K562 (cell line): Measurements from ENCODE around the gene G6PD. TPM values are rescaled to one million over a fixed set of nuclear protein-coding genes. Genes with fewer than 3 reads are reported as not detected.

Experiments used
- CHD4 ChIP-seq: fragments of 200-600 bp; sonication (generic); IDR thresholded peaks from 3 replicates; pipeline ENCODE4 v1.6.1; 2012; ENCODE audit warnings: low read depth, mild to moderate bottlenecking, mixed read lengths, low read length, inconsistent platforms; ENCODE audit not compliant: insufficient read depth, insufficient replicate concordance, poor library complexity, severe bottlenecking
- ILF3 ChIP-seq: fragments of 450-650 bp; IDR thresholded peaks from 2 replicates; pipeline ENCODE4 v1.6.1; 2018; ENCODE audit warnings: antibody characterized with exemption, mild to moderate bottlenecking, moderate library complexity, borderline replicate concordance
- KDM2B ChIP-seq: fragments of 250-450 bp; sonication (Bioruptor Pico); IDR thresholded peaks from 2 replicates; pipeline ENCODE4 v1.8.0; 2021; ENCODE audit warnings: mild to moderate bottlenecking, moderate library complexity
- KDM5B ChIP-seq: fragments of 200-600 bp; sonication (generic); IDR thresholded peaks from 2 replicates; pipeline ENCODE4 v1.6.1; 2012; ENCODE audit warnings: low read depth, mild to moderate bottlenecking, moderate library complexity, low read length, control low read depth, inconsistent platforms; ENCODE audit not compliant: insufficient replicate concordance
- POLR2H ChIP-seq: IDR thresholded peaks from 2 replicates; pipeline ENCODE4 v1.6.1; 2016; ENCODE audit warnings: missing genetic modification characterization, low read depth, mild to moderate bottlenecking, control low read depth, missing compliant biosample characterization, moderate library complexity
- TAF7 ChIP-seq: fragments of 450-650 bp; IDR thresholded peaks from 2 replicates; pipeline ENCODE4 v1.6.1; 2016; ENCODE audit warnings: missing genetic modification characterization, missing compliant biosample characterization
- ZNF174 ChIP-seq: fragments of 250-450 bp; sonication (Bioruptor Pico); IDR thresholded peaks from 2 replicates; pipeline ENCODE4 v1.4.0; 2020; ENCODE audit warnings: mild to moderate bottlenecking
- ZNF384 ChIP-seq: IDR thresholded peaks from 2 replicates; pipeline ENCODE4 v1.6.1; 2012; ENCODE audit warnings: low read depth, low read length, improper control_type of control experiment
- ZNF699 ChIP-seq: fragments of 250-450 bp; sonication (Bioruptor Pico); IDR thresholded peaks from 2 replicates; pipeline ENCODE4 v1.8.0; 2021; ENCODE audit warnings: mild to moderate bottlenecking, moderate library complexity; ENCODE audit not compliant: insufficient replicate concordance
- polyA plus RNA-seq, 8 experiments: library from polyadenylated mRNA; depleted of rRNA in 4 of 8; stranded (reverse) in 5 of 8; unstranded in 3 of 8; fragments of >200 nt; fragmentation: Nextera tagmentation in 2 of 8; fragmentation: Illumina TruSeq in 1 of 8; extraction: Ambion mirVana in 2 of 8; extraction: Trizol in 1 of 8; gene quantifications; 2 replicates each; pipeline versions ENCODE4 v1.2.1 to v1.2.3, GENCODE V29; 2011 to 2014; ENCODE audit warnings: inconsistent platforms in 1 of 8, missing spikeins in 1 of 8
- total RNA-seq, 7 experiments: library from RNA; depleted of rRNA in 6 of 7; stranded (reverse); fragments of >200 nt in 6 of 7; fragmentation: Illumina TruSeq in 2 of 7; extraction: Trizol in 2 of 7; gene quantifications; 2 replicates each; pipeline versions ENCODE4 v1.2.1 to v1.2.3, GENCODE V29; 2011 to 2021; ENCODE audit warnings: low replicate concordance in 1 of 7
- TF ChIP-seq, protein P1 (sequence below), 2 experiments: fragments of 450-650 bp; IDR thresholded peaks; 2 replicates each; pipeline ENCODE4 v1.6.1; 2018; ENCODE audit warnings: mild to moderate bottlenecking in 2 of 2, low read depth in 1 of 2; ENCODE audit not compliant: partially characterized antibody in 2 of 2
- TF ChIP-seq, protein P2 (sequence below): IDR thresholded peaks from 3 replicates; pipeline ENCODE4 v1.6.1; 2011; ENCODE audit warnings: borderline replicate concordance, mild to moderate bottlenecking, moderate library complexity; ENCODE audit not compliant: insufficient read length; ENCODE audit errors: extremely low read depth
- TF ChIP-seq, protein P3 (sequence below): fragments of 450-650 bp; formaldehyde crosslinking; IDR thresholded peaks from 2 replicates; pipeline ENCODE4 v1.4.0; 2020; ENCODE audit warnings: mild to moderate bottlenecking, moderate library complexity
- TF ChIP-seq, protein P4 (sequence below): fragments of 250-450 bp; sonication (Bioruptor Pico); IDR thresholded peaks from 2 replicates; pipeline ENCODE4 v1.5.0; 2021
- TF ChIP-seq, protein P5 (sequence below): fragments of 250-450 bp; sonication (Bioruptor Pico); IDR thresholded peaks from 2 replicates; pipeline ENCODE4 v1.4.0; 2020; ENCODE audit warnings: mild to moderate bottlenecking, moderate library complexity

Gene G6PD
- total and polyA plus RNA-seq, 9 of the 15 experiments (the other 6 are each of a cell fraction or from before 2014, with no cell fraction given), result 2.9 to 222 (median 66.4) TPM

DNA sequence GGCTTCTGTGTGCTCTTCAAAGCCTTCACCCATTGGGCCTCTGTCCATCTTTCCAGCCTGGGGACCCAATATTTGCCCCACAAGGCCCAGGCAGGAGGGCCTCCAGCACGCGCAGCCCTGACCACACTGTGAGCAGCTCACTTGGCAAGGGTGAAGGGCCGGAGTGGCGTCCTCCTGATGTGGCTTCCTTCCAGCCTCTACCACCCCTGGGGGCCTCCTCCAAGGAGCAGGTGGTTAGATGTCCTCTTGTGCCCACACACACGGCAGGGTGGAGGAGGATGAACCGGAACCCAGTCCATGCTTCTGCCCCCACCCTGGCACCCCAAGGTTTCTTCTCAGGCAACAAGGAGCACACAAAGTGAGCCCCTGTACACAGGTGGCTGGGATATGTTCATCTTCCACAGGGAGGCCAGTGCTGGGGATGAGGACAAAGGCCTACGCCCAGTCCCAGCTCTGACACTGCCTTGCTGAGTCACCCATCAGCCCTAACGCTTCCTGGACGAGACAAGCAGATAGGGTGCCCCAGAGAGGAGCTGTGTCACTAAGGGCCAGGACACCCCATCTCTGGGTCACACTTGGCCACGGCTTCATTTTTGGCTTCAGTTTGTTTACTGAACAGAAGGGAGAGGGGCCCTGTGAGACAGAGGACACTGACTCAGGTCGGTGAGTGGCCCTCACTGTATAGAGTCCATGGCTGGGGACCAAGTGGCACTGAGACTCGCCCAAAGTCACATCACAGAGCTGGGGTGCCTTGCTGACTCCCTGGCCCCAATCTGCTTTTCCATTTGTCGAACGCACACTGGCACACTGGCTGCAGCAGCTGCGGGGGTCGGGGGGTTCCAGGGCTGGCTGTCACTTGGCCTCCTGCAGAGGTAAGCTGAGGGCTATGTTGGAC, 62.1 kb downstream of the G6PD start (continued):
- TF ChIP-seq, protein P1, sequence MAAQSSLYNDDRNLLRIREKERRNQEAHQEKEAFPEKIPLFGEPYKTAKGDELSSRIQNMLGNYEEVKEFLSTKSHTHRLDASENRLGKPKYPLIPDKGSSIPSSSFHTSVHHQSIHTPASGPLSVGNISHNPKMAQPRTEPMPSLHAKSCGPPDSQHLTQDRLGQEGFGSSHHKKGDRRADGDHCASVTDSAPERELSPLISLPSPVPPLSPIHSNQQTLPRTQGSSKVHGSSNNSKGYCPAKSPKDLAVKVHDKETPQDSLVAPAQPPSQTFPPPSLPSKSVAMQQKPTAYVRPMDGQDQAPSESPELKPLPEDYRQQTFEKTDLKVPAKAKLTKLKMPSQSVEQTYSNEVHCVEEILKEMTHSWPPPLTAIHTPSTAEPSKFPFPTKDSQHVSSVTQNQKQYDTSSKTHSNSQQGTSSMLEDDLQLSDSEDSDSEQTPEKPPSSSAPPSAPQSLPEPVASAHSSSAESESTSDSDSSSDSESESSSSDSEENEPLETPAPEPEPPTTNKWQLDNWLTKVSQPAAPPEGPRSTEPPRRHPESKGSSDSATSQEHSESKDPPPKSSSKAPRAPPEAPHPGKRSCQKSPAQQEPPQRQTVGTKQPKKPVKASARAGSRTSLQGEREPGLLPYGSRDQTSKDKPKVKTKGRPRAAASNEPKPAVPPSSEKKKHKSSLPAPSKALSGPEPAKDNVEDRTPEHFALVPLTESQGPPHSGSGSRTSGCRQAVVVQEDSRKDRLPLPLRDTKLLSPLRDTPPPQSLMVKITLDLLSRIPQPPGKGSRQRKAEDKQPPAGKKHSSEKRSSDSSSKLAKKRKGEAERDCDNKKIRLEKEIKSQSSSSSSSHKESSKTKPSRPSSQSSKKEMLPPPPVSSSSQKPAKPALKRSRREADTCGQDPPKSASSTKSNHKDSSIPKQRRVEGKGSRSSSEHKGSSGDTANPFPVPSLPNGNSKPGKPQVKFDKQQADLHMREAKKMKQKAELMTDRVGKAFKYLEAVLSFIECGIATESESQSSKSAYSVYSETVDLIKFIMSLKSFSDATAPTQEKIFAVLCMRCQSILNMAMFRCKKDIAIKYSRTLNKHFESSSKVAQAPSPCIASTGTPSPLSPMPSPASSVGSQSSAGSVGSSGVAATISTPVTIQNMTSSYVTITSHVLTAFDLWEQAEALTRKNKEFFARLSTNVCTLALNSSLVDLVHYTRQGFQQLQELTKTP (IDR thresholded peaks at IDR 0.05; ENCODE audit: low read depth in 1 of 2, partially characterized antibody in 2 of 2), result no peak
- TF ChIP-seq TAF7 (tag) (no peak), ZNF174 (CRISPR knock-in tag) (no peak), KDM2B (CRISPR knock-in tag) (no peak), ZNF699 (CRISPR knock-in tag) (no peak), ZNF384 (no peak), ILF3 (no peak), CHD4 (no peak), POLR2H (tag) (no peak), KDM5B (no peak)
- TF ChIP-seq, protein P2, sequence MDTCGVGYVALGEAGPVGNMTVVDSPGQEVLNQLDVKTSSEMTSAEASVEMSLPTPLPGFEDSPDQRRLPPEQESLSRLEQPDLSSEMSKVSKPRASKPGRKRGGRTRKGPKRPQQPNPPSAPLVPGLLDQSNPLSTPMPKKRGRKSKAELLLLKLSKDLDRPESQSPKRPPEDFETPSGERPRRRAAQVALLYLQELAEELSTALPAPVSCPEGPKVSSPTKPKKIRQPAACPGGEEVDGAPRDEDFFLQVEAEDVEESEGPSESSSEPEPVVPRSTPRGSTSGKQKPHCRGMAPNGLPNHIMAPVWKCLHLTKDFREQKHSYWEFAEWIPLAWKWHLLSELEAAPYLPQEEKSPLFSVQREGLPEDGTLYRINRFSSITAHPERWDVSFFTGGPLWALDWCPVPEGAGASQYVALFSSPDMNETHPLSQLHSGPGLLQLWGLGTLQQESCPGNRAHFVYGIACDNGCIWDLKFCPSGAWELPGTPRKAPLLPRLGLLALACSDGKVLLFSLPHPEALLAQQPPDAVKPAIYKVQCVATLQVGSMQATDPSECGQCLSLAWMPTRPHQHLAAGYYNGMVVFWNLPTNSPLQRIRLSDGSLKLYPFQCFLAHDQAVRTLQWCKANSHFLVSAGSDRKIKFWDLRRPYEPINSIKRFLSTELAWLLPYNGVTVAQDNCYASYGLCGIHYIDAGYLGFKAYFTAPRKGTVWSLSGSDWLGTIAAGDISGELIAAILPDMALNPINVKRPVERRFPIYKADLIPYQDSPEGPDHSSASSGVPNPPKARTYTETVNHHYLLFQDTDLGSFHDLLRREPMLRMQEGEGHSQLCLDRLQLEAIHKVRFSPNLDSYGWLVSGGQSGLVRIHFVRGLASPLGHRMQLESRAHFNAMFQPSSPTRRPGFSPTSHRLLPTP, result no peak
- TF ChIP-seq, protein P3, sequence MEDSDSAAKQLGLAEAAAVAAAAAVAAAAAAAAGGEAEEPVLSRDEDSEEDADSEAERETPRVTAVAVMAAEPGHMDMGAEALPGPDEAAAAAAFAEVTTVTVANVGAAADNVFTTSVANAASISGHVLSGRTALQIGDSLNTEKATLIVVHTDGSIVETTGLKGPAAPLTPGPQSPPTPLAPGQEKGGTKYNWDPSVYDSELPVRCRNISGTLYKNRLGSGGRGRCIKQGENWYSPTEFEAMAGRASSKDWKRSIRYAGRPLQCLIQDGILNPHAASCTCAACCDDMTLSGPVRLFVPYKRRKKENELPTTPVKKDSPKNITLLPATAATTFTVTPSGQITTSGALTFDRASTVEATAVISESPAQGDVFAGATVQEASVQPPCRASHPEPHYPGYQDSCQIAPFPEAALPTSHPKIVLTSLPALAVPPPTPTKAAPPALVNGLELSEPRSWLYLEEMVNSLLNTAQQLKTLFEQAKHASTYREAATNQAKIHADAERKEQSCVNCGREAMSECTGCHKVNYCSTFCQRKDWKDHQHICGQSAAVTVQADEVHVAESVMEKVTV (CRISPR knock-in tag), result no peak
- TF ChIP-seq, protein P4, sequence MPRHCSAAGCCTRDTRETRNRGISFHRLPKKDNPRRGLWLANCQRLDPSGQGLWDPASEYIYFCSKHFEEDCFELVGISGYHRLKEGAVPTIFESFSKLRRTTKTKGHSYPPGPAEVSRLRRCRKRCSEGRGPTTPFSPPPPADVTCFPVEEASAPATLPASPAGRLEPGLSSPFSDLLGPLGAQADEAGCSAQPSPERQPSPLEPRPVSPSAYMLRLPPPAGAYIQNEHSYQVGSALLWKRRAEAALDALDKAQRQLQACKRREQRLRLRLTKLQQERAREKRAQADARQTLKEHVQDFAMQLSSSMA (CRISPR knock-in tag), result no peak
- TF ChIP-seq, protein P5, sequence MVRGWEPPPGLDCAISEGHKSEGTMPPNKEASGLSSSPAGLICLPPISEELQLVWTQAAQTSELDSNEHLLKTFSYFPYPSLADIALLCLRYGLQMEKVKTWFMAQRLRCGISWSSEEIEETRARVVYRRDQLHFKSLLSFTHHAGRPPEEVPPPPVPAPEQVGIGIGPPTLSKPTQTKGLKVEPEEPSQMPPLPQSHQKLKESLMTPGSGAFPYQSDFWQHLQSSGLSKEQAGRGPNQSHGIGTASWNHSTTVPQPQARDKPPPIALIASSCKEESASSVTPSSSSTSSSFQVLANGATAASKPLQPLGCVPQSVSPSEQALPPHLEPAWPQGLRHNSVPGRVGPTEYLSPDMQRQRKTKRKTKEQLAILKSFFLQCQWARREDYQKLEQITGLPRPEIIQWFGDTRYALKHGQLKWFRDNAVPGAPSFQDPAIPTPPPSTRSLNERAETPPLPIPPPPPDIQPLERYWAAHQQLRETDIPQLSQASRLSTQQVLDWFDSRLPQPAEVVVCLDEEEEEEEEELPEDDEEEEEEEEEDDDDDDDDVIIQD (CRISPR knock-in tag), result no peak
